GM12878 (cell line): Measurements from ENCODE around the gene ASIC3. TPM values are rescaled to one million over a fixed set of nuclear protein-coding genes. Genes with fewer than 3 reads are reported as not detected.

Experiments
- ATAC-seq: fragments of 200-7000 bp; cut with Tn5 transposase; 3 replicates; pipeline ENCODE4 v1.9.1; 2020; ENCODE audit warnings: mild to moderate bottlenecking, moderate library complexity
- BruUV-seq: library from RNA; stranded (reverse); fragments of 400-500 nt; replicated peaks from 2 replicates; lab custom pipeline; 2021; lab: Mats Ljungman, UMichigan
- CTCF ChIA-PET: fragments of 300-600 bp; sonication (Branson Sonifier 250); formaldehyde crosslinking; extraction: SDS; loops from one replicate; lab custom pipeline; 2021; ENCODE audit warnings: inconsistent platforms; lab: Yijun Ruan, JAX
- POLR2A ChIA-PET: fragments of 350-600 bp; formaldehyde crosslinking; extraction: SDS; loops from one replicate; lab custom pipeline; 2021; ENCODE audit warnings: inconsistent platforms; lab: Charles Lee
- RAD21 ChIA-PET: fragments of 300-600 bp; sonication (Branson Sonifier 250); formaldehyde crosslinking; loops from one replicate; lab custom pipeline; 2023; ENCODE audit warnings: antibody characterized with exemption; ENCODE audit not compliant: unreplicated experiment; lab: Charles Lee
- SMC1A ChIA-PET: fragments of 300-600 bp; sonication (Branson Sonifier 250); formaldehyde crosslinking; loops from one replicate; lab custom pipeline; 2023; ENCODE audit not compliant: unreplicated experiment, uncharacterized antibody; lab: Charles Lee
- DNase-seq: peaks from one replicate; pipeline ENCODE4 v3.0.0-alpha.2; 2011; ENCODE audit warnings: low read depth, low spot score
- FAIRE-seq: peaks from 3 replicates; lab custom pipeline; 2011; peaks lifted over from hg19 to GRCh38; lab: Jason Lieb, UNC
- H2AFZ ChIP-seq: 2 replicates; pipeline ENCODE4 v1.6.0; 2011; ENCODE audit warnings: low read depth, low read length, control low read depth; ENCODE audit not compliant: control insufficient read depth
- H3K27ac ChIP-seq: 2 replicates; pipeline ENCODE4 v1.5.1; 2011; ENCODE audit warnings: control low read depth; ENCODE audit not compliant: control insufficient read depth, insufficient read depth
- H3K27me3 ChIP-seq, 2 experiments: replicated peaks in 1 of 2; 2 replicates each; pipeline versions ENCODE4 v1.6.0 to v1.6.1; 2011; ENCODE audit warnings: low read length in 1 of 2; ENCODE audit not compliant: control insufficient read depth in 2 of 2, insufficient read depth in 2 of 2
- H3K36me3 ChIP-seq, 2 experiments: 2 replicates each; pipeline ENCODE4 v1.5.1; 2011; ENCODE audit warnings: low read length in 1 of 2; ENCODE audit not compliant: control insufficient read depth in 2 of 2, insufficient read depth in 2 of 2
- H3K4me1 ChIP-seq: 2 replicates; pipeline ENCODE4 v1.6.1; 2011; ENCODE audit warnings: mild to moderate bottlenecking, low read length, moderate library complexity, mixed read lengths; ENCODE audit not compliant: control insufficient read depth, insufficient read depth
- H3K4me2 ChIP-seq: 2 replicates; pipeline ENCODE4 v1.6.0; 2011; ENCODE audit warnings: control low read depth; ENCODE audit not compliant: control insufficient read depth, insufficient read depth
- H3K4me3 ChIP-seq: fragments of 200-600 bp; sonication (generic); 2 replicates; pipeline ENCODE4 v1.5.1; 2016
- H3K79me2 ChIP-seq: 2 replicates; pipeline ENCODE4 v1.6.0; 2011; ENCODE audit warnings: low read length; ENCODE audit not compliant: control insufficient read depth, insufficient read depth
- H3K9ac ChIP-seq: 2 replicates; pipeline ENCODE4 v1.8.0; 2011; ENCODE audit warnings: low read length, control low read depth, mixed read lengths; ENCODE audit not compliant: control insufficient read depth, insufficient read depth
- H3K9me3 ChIP-seq: replicated peaks from 3 replicates; pipeline ENCODE4 v1.5.1; 2011; ENCODE audit warnings: mild to moderate bottlenecking, low read length; ENCODE audit not compliant: control insufficient read depth, insufficient read depth
- H4K20me1 ChIP-seq: 2 replicates; pipeline ENCODE4 v1.6.0; 2011; ENCODE audit not compliant: control insufficient read depth, insufficient read depth
- BHLHE40 ChIP-seq, 2 experiments: fragments of 450-650 bp in 1 of 2; IDR thresholded peaks; 2 replicates each; pipeline ENCODE4 v1.6.1; 2011 to 2017; ENCODE audit warnings: low read depth in 2 of 2, borderline replicate concordance in 1 of 2, improper control_type of control experiment in 1 of 2, low read length in 1 of 2, mild to moderate bottlenecking in 1 of 2
- HDAC6 ChIP-seq: fragments of 200-600 bp; sonication (generic); IDR thresholded peaks from one replicate; pipeline ENCODE4 v1.8.0; 2017; ENCODE audit warnings: antibody characterized with exemption; ENCODE audit not compliant: unreplicated experiment
- POLR2A ChIP-seq: IDR thresholded peaks from 2 replicates; pipeline ENCODE4 v1.6.1; 2011; ENCODE audit warnings: low read depth, mild to moderate bottlenecking, low read length
- REST ChIP-seq: IDR thresholded peaks from 2 replicates; pipeline ENCODE4 v1.6.1; 2012; ENCODE audit warnings: mild to moderate bottlenecking, low read depth, low read length
- RUNX3 ChIP-seq: IDR thresholded peaks from 2 replicates; pipeline ENCODE4 v1.6.1; 2012; ENCODE audit warnings: low read length, inconsistent platforms
- SIX5 ChIP-seq: IDR thresholded peaks from 2 replicates; pipeline ENCODE4 v1.6.1; 2011; ENCODE audit warnings: mild to moderate bottlenecking, low read depth, low read length, moderate library complexity; ENCODE audit not compliant: severe bottlenecking
- WGBS: methylation state at CpG from one replicate; pipeline ENCODE4 v1.1.6; 2016; ENCODE audit warnings: low lambda C conversion rate; ENCODE audit not compliant: insufficient replicate concordance, insufficient coverage; ENCODE audit errors: missing lambda C conversion rate; 5-methylcytosine and 5-hydroxymethylcytosine counted together
- in situ Hi-C: fragments of 300-500 bp; cut with MboI; formaldehyde crosslinking; loops from 9 replicates; pipeline ENCODE4 v1.14.3; 2018; ENCODE audit warnings: mixed read lengths
- intact Hi-C: fragments of 100-400 bp; cut with micrococcal nuclease; formaldehyde crosslinking; loops from one replicate; pipeline ENCODE4 v1.14.2; 2022; ENCODE audit not compliant: unreplicated experiment
- polyA plus RNA-seq, 11 experiments: library from polyadenylated mRNA; depleted of rRNA in 4 of 11; unstranded in 6 of 11; stranded (reverse) in 5 of 11; fragments of >200 nt; fragmentation: Nextera tagmentation in 4 of 11; fragmentation: Illumina TruSeq in 1 of 11; extraction: Ambion mirVana in 4 of 11; extraction: Trizol in 1 of 11; gene quantifications; 1 replicate in 1 of 11; 2 replicates in 10 of 11; pipeline versions ENCODE4 v1.2.1 to v1.2.3, GENCODE V29; 2011 to 2016; ENCODE audit warnings: inconsistent platforms in 2 of 11, missing spikeins in 2 of 11, low read depth in 1 of 11
- total RNA-seq, 4 experiments: library from RNA; depleted of rRNA in 3 of 4; stranded (reverse); fragments of >200 nt in 3 of 4; fragmentation: Illumina TruSeq in 1 of 4; extraction: Trizol in 1 of 4; gene quantifications; 2 replicates each; pipeline versions ENCODE4 v1.2.1 to v1.2.3, GENCODE V29; 2013 to 2021

Gene ASIC3
- total and polyA plus RNA-seq, 10 of the 15 experiments (the other 5 are each of a cell fraction or from before 2014, with no cell fraction given): 0.07 to 1.0 (median 0.44) TPM; not detected in 4

DNA sequence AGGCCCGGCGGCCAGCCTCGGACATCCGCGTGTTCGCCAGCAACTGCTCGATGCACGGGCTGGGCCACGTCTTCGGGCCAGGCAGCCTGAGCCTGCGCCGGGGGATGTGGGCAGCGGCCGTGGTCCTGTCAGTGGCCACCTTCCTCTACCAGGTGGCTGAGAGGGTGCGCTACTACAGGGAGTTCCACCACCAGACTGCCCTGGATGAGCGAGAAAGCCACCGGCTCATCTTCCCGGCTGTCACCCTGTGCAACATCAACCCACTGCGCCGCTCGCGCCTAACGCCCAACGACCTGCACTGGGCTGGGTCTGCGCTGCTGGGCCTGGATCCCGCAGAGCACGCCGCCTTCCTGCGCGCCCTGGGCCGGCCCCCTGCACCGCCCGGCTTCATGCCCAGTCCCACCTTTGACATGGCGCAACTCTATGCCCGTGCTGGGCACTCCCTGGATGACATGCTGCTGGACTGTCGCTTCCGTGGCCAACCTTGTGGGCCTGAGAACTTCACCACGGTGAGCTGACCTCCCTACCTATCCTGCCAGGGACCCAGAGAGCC lies 656 bp downstream of the ASIC3 start:
- TF ChIP-seq POLR2A (peak; percentile 31; the same call in 1 of the 2 replicates), RUNX3 (no peak)
- POLR2A ChIA-PET: no interaction called here
- Histone ChIP-seq H2AFZ (no peak overlapping the region), H3K4me2 (no peak overlapping the region), H3K9me3 (no peaks in the 10 kb centered on the region), H3K9ac (no peak overlapping the region), H3K27me3 (no peaks in the 10 kb centered on the region; a peak in 1 of 4 replicates), H3K4me3 (no peak overlapping the region), H4K20me1 (no peaks in the 10 kb centered on the region), H3K79me2 (no peaks in the 10 kb centered on the region), H3K27ac (no peak overlapping the region), H3K36me3 (no peaks in the 10 kb centered on the region), H3K4me1 (no peaks in the 10 kb centered on the region)
- no peak for DNase-seq
- ATAC-seq: no peak
- in situ Hi-C loops: no loop called here
- RAD21 ChIA-PET: no interaction called here
- no peak for FAIRE-seq
- CTCF ChIA-PET: no interaction called here
- no TSS peak for BruUV-seq
- 93% methylated on average over 38 of the region's 38 CpGs for WGBS
- SMC1A ChIA-PET: no interaction called here
- intact Hi-C loops: no loop called here

- ChIA-PET CTCF (no interaction called here), SMC1A (no interaction called here), RAD21 (no interaction called here), POLR2A (no interaction called here)
- WGBS: 22% methylated on average over 32 of the region's 50 CpGs
- intact Hi-C loops (no loop called here), in situ Hi-C loops (no loop called here)
- BruUV-seq: no TSS peak
- no peaks in the 10 kb centered on the region for H3K9me3 ChIP-seq
- H3K27ac ChIP-seq: no peak overlapping the region
- H3K4me3 ChIP-seq: no peak overlapping the region
- H3K27me3 ChIP-seq: no peaks in the 10 kb centered on the region; a peak in 1 of 4 replicates
- no peaks in the 10 kb centered on the region for H3K36me3 ChIP-seq
- peak; percentile 95 for TF ChIP-seq HDAC6
- 0 out of 2 replicates have a peak, but pooled peaks have one; percentile 17 for TF ChIP-seq RUNX3
- peak; percentile 84 for TF ChIP-seq REST
- no peak for TF ChIP-seq SIX5
- peak; percentile 51 to 65; a peak in 2 of 4 replicates for TF ChIP-seq BHLHE40 (IDR thresholded peaks at IDR 0.05; ENCODE audit: borderline replicate concordance in 1 of 2, low read depth in 2 of 2, low read length in 1 of 2)
- H3K4me2 ChIP-seq: no peak overlapping the region
- no peak overlapping the region for H3K9ac ChIP-seq
- H4K20me1 ChIP-seq: no peaks in the 10 kb centered on the region
- DNase-seq: no peak
- no peak for FAIRE-seq
- peak; percentile 50 for ATAC-seq
- H3K4me1 ChIP-seq: no peaks in the 10 kb centered on the region
- no peak overlapping the region for H2AFZ ChIP-seq
- H3K79me2 ChIP-seq: no peaks in the 10 kb centered on the region
These were observed 2.8 kb downstream of the ASIC3 start for GRCh38 chr7:151051108-151051507.
